ENCODE data around the gene RXRA. TPM values are rescaled to one million over a fixed set of nuclear protein-coding genes. Genes with fewer than 3 reads are reported as not detected.
A peak's percentile ranks its signal among the peaks of the same experiment; 100 is the strongest.

Gene RXRA
- total and polyA plus RNA-seq, 2 of the 4 experiments (the other 2 are of a cell fraction), result 7.5 to 17.9 TPM

DNA sequence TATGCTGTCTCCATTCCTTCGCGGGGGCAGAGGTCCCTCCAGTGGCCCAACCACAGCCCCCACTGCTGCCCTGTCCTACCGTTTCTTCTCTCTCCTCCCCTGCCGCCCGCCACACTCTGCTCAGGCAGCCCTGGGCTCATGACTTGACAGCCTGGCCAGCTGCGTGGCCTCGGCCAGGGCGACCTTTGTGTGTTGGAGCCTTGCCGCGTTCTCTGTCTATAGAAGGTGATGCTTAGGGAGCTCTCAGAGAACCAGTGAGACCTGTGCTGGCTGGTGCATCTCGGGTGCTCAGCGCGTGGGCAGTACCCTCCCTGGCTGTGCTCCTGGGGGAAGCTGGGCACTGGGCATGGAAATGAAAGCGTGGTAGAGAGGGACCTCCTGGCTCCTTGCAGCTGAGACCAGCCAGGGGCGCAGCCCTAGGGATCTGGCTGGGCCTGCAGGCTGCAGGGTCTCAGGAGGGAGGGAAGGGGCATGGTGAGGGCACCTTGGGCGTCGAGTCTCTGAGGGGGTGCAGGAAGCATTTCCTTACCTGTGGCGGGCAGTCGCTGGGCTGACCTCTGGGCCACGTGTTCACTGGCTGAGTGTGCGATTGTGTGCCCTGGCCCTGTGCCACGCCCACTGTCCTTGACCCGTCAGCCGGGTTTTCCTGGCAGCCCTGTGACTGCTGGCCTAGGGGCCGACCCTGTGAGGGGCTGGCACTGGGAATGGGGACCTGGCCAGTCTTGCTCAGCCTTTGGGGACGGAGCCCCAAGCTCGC lies 50.3 kb downstream of the RXRA start:
- Histone ChIP-seq H2BK5ac (ENCODE audit: low read depth, low read length, poor library complexity, severe bottlenecking) (no peak overlapping the region), H2AFZ (replicated peaks; ENCODE audit: low read length, poor library complexity) (no peak overlapping the region), H3K36me3 (ENCODE audit: control insufficient read depth, insufficient read depth, low read length) (no peaks in the 10 kb centered on the region; the same call in 1 of the 2 replicates), H2AK9ac (replicated peaks; ENCODE audit: low read depth, low read length, poor library complexity) (no peak overlapping the region), H2AK5ac (ENCODE audit: low read depth, low read length) (no peak overlapping the region), H3K9me1 (ENCODE audit: insufficient read depth, low read length) (peaks cover 7% of the 10 kb centered on the region; the same call in 1 of the 2 replicates), H4K91ac (ENCODE audit: insufficient read depth, low read depth, low read length) (no peak overlapping the region), H3K27me3 (ENCODE audit: control insufficient read depth, insufficient read depth, low read length) (no peaks in the 10 kb centered on the region), H2BK120ac (ENCODE audit: low read depth, low read length) (no peak overlapping the region), H3K4me2 (ENCODE audit: low read depth, low read length) (no peak overlapping the region), H3K4me3 (ENCODE audit: insufficient read depth, low read depth, low read length) (no peak overlapping the region), H3K79me1 (ENCODE audit: low read depth in 1 of 2, low read length in 2 of 2) (peaks cover 0 to 94% of the 10 kb centered on the region in 2 experiments), H3K9ac (ENCODE audit: low read depth, low read length) (no peak overlapping the region), H3K18ac (ENCODE audit: low read depth, low read length) (no peak overlapping the region), H3K4me1 (ENCODE audit: control insufficient read depth, insufficient read depth, low read length) (peaks cover 33% of the 10 kb centered on the region), H2BK15ac (ENCODE audit: low read depth, low read length) (no peak overlapping the region), H3K23ac (ENCODE audit: low read depth, low read length) (0 out of 2 replicates have a peak overlapping the region, but pooled peaks have one; percentile 32), H3K4ac (ENCODE audit: low read depth, low read length) (no peak overlapping the region), H3K56ac (ENCODE audit: extremely low read depth, insufficient read depth, low read length) (no peak overlapping the region), H3K14ac (replicated peaks; ENCODE audit: low read depth, low read length) (no peak overlapping the region), H4K20me1 (ENCODE audit: insufficient read depth, low read length) (peaks cover 100% of the 10 kb centered on the region), H3K27ac (ENCODE audit: insufficient read depth, low read length) (no peak overlapping the region), H4K8ac (ENCODE audit: low read depth in 2 of 2, low read length in 2 of 2) (no peak overlapping the region), H3K9me3 (ENCODE audit: control insufficient read depth, insufficient read depth, low read length) (no peaks in the 10 kb centered on the region), H4K5ac (ENCODE audit: low read depth, low read length) (no peak overlapping the region), H2BK20ac (ENCODE audit: low read depth, low read length) (no peak overlapping the region)
- TF ChIP-seq CHD1 (IDR thresholded peaks at IDR 0.05; ENCODE audit: low read depth, low read length) (no peak), NFE2L2 (IDR thresholded peaks at IDR 0.05; ENCODE audit: low read depth, low read length) (no peak), MAZ (IDR thresholded peaks at IDR 0.05; ENCODE audit: borderline replicate concordance, low read depth, low read length) (no peak), FOS (IDR thresholded peaks at IDR 0.05; ENCODE audit: low read depth, low read length) (no peak), MAFK (IDR thresholded peaks at IDR 0.05; ENCODE audit: low read depth, low read length) (no peak), CEBPB (IDR thresholded peaks at IDR 0.05; ENCODE audit: low read depth, low read length) (no peak), RCOR1 (IDR thresholded peaks at IDR 0.05; ENCODE audit: insufficient replicate concordance, low read length) (no peak)
- TF ChIP-seq, protein P1, sequence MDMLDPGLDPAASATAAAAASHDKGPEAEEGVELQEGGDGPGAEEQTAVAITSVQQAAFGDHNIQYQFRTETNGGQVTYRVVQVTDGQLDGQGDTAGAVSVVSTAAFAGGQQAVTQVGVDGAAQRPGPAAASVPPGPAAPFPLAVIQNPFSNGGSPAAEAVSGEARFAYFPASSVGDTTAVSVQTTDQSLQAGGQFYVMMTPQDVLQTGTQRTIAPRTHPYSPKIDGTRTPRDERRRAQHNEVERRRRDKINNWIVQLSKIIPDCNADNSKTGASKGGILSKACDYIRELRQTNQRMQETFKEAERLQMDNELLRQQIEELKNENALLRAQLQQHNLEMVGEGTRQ (IDR thresholded peaks at IDR 0.05; ENCODE audit: low read depth, low read length), result no peak
- TF ChIP-seq, protein P2, sequence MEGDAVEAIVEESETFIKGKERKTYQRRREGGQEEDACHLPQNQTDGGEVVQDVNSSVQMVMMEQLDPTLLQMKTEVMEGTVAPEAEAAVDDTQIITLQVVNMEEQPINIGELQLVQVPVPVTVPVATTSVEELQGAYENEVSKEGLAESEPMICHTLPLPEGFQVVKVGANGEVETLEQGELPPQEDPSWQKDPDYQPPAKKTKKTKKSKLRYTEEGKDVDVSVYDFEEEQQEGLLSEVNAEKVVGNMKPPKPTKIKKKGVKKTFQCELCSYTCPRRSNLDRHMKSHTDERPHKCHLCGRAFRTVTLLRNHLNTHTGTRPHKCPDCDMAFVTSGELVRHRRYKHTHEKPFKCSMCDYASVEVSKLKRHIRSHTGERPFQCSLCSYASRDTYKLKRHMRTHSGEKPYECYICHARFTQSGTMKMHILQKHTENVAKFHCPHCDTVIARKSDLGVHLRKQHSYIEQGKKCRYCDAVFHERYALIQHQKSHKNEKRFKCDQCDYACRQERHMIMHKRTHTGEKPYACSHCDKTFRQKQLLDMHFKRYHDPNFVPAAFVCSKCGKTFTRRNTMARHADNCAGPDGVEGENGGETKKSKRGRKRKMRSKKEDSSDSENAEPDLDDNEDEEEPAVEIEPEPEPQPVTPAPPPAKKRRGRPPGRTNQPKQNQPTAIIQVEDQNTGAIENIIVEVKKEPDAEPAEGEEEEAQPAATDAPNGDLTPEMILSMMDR (conservative IDR thresholded peaks at IDR 0.05; ENCODE audit: low read depth, low read length), result no peak
- TF ChIP-seq, protein P3, sequence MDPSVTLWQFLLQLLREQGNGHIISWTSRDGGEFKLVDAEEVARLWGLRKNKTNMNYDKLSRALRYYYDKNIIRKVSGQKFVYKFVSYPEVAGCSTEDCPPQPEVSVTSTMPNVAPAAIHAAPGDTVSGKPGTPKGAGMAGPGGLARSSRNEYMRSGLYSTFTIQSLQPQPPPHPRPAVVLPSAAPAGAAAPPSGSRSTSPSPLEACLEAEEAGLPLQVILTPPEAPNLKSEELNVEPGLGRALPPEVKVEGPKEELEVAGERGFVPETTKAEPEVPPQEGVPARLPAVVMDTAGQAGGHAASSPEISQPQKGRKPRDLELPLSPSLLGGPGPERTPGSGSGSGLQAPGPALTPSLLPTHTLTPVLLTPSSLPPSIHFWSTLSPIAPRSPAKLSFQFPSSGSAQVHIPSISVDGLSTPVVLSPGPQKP (IDR thresholded peaks at IDR 0.05; ENCODE audit: borderline replicate concordance, low read depth, low read length), result no peak
- DNase-seq (no peak), ATAC-seq (ENCODE audit: low read depth) (no peak)
- dilution Hi-C loops (cut with HindIII; ENCODE audit: low sequenced_read_pairs, unreplicated experiment), result no loop called here
- 92% methylated on average over 10 of the region's 27 CpGs; no CpG with 5 or more reads in 1 of the 2 experiments for WGBS, 2 experiments (ENCODE audit: extremely low coverage in 2 of 2, insufficient read length in 1 of 2)
- in situ Hi-C loops (cut with MboI; ENCODE audit: low sequenced_read_pairs), result no loop called here
- intact Hi-C loops (cut with micrococcal nuclease), result no loop called here
- POLR2A ChIA-PET (ENCODE audit: unreplicated experiment), result no interaction called here
- CTCF ChIA-PET, result no interaction called here
- BruUV-seq (replicated peaks), result no TSS peak
